Measurements from ENCODE around the gene SMTNL2. TPM values are rescaled to one million over a fixed set of nuclear protein-coding genes. Genes with fewer than 3 reads are reported as not detected.

SMTNL2 gene
- total RNA-seq, 1 experiment from 2014 or later: 0.32 TPM

Small RNA genes lying within 50 kb of the gene (small RNA-seq; reads per million reads assigned to genes)
- 0 reads per million in 2 experiments for gene RNU6-955P

Other genes starting within 250 kb of the SMTNL2 start
- 54.0 and 57.0 TPM in 2 replicates for gene UBE2G1, start 217.9 kb upstream of the SMTNL2 start, total RNA-seq (2014; rRNA removed; shearing (Covaris generic))
- not detected in 2 replicates for gene SPNS3, start 150.6 kb upstream of the SMTNL2 start, total RNA-seq (2014; rRNA removed; shearing (Covaris generic))
- gene SPNS2, start 85.6 kb upstream of the SMTNL2 start, total RNA-seq (2014; rRNA removed; shearing (Covaris generic)): 0.51 and 0.66 TPM in 2 replicates
- 65.1 and 80.3 TPM in 2 replicates for gene MYBBP1A, start 29.1 kb upstream of the SMTNL2 start, total RNA-seq (2014; rRNA removed; shearing (Covaris generic))
- gene GGT6, start 24.0 kb upstream of the SMTNL2 start, total RNA-seq (2014; rRNA removed; shearing (Covaris generic)): not detected in 2 replicates
- not detected in 2 replicates for gene ALOX15, start 57.1 kb downstream of the SMTNL2 start, total RNA-seq (2014; rRNA removed; shearing (Covaris generic))
- gene PELP1, start 119.6 kb downstream of the SMTNL2 start, total RNA-seq (2014; rRNA removed; shearing (Covaris generic)): 18.1 and 23.4 TPM in 2 replicates
- gene ARRB2, start 126.1 kb downstream of the SMTNL2 start, total RNA-seq (2014; rRNA removed; shearing (Covaris generic)): 13.6 and 17.2 TPM in 2 replicates
- gene MED11, start 146.9 kb downstream of the SMTNL2 start, total RNA-seq (2014; rRNA removed; shearing (Covaris generic)): 26.3 and 32.0 TPM in 2 replicates
- 0.11 TPM in 1 of 2 replicates, not detected in the other for gene ZMYND15, start 155.3 kb downstream of the SMTNL2 start, total RNA-seq (2014; rRNA removed; shearing (Covaris generic))
- gene CXCL16, start 155.4 kb downstream of the SMTNL2 start, total RNA-seq (2014; rRNA removed; shearing (Covaris generic)): 10.0 and 10.7 TPM in 2 replicates
- not detected in 2 replicates for gene TM4SF5, start 187.4 kb downstream of the SMTNL2 start, total RNA-seq (2014; rRNA removed; shearing (Covaris generic))
- not detected in 2 replicates for gene VMO1, start 201.8 kb downstream of the SMTNL2 start, total RNA-seq (2014; rRNA removed; shearing (Covaris generic))
- not detected in 2 replicates for gene GLTPD2, start 204.4 kb downstream of the SMTNL2 start, total RNA-seq (2014; rRNA removed; shearing (Covaris generic))
- 171 and 190 TPM in 2 replicates for gene PSMB6, start 211.6 kb downstream of the SMTNL2 start, total RNA-seq (2014; rRNA removed; shearing (Covaris generic))
- 10.2 and 10.5 TPM in 2 replicates for gene PLD2, start 222.6 kb downstream of the SMTNL2 start, total RNA-seq (2014; rRNA removed; shearing (Covaris generic))
- gene MINK1, start 248.8 kb downstream of the SMTNL2 start, total RNA-seq (2014; rRNA removed; shearing (Covaris generic)): 18.7 and 19.5 TPM in 2 replicates

Measured in SK-MEL-5 (cell line).